Body of pancreas (tissue), 4 donors: ENCODE results near the gene SRRD. TPM values are rescaled to one million over a fixed set of nuclear protein-coding genes. Genes with fewer than 3 reads are reported as not detected.

Experiments used
- ATAC-seq: fragments of 150-250 bp; one replicate; pipeline ENCODE4 v1.9.1; 2016
- DNase-seq, 4 donors: peaks; one replicate each; pipeline ENCODE4 v3.0.0-alpha.2; 2019
- H3K27ac ChIP-seq, 4 donors: fragments of 200-600 bp; sonication (generic); 1 replicate in 3 of 4; 2 replicates in 1 of 4; pipeline versions ENCODE4 v1.5.1 to v1.6.1; 2016 to 2019; ENCODE audit warnings: mild to moderate bottlenecking in 1 of 4, mixed read lengths in 1 of 4, moderate library complexity in 1 of 4
- H3K27me3 ChIP-seq, 2 donors: fragments of 200-600 bp; sonication (generic); one replicate each; pipeline ENCODE4 v1.6.0; 2016; ENCODE audit warnings: mild to moderate bottlenecking in 1 of 2
- H3K36me3 ChIP-seq, 2 donors: fragments of 200-600 bp; sonication (generic); replicated peaks in 1 of 2; 2 replicates each; pipeline ENCODE4 v1.5.1; 2016; ENCODE audit warnings: low read depth in 2 of 2; ENCODE audit not compliant: insufficient read depth in 1 of 2
- H3K4me1 ChIP-seq: fragments of 200-600 bp; sonication (generic); one replicate; pipeline ENCODE4 v1.6.0; 2016
- H3K4me3 ChIP-seq, 2 donors: fragments of 200-600 bp; sonication (generic); 1 replicate in 1 of 2; 2 replicates in 1 of 2; pipeline ENCODE4 v1.5.1; 2016 to 2019
- H3K9me3 ChIP-seq, 3 donors: fragments of 200-600 bp; sonication (generic); 1 replicate in 2 of 3; 2 replicates in 1 of 3; pipeline ENCODE4 v1.5.1; 2016
- POLR2A ChIP-seq, 3 donors: fragments of 450-650 bp; IDR thresholded peaks; one replicate each; pipeline ENCODE4 v1.6.1; 2016; ENCODE audit warnings: antibody characterized with exemption in 3 of 3, mild to moderate bottlenecking in 2 of 3
- WGBS, 2 donors: methylation state at CpG; one replicate each; pipeline ENCODE4 v1.1.5; 2017; 5-methylcytosine and 5-hydroxymethylcytosine counted together
- intact Hi-C: fragments of 100-400 bp; cut with DNase I; formaldehyde crosslinking; loops from one replicate; pipeline ENCODE4 v1.15.1; 2023
- total RNA-seq, 2 donors: library from RNA; depleted of rRNA; stranded (reverse); fragments of >200 nt; gene quantifications; one replicate each; pipeline ENCODE4 v1.1.0, GENCODE V29; 2016
- TF ChIP-seq, protein P1 (sequence below), 7 experiments: fragments of 450-650 bp in 4 of 7; fragments of 200-600 bp in 3 of 7; sonication (generic) in 3 of 7; IDR thresholded peaks; one replicate each; pipeline ENCODE4 v1.5.1; 2016 to 2019; ENCODE audit warnings: antibody characterized with exemption in 7 of 7

The SRRD gene
- total RNA-seq, 2 donors from 2014 or later: 5.3 to 7.5 TPM

DNA sequence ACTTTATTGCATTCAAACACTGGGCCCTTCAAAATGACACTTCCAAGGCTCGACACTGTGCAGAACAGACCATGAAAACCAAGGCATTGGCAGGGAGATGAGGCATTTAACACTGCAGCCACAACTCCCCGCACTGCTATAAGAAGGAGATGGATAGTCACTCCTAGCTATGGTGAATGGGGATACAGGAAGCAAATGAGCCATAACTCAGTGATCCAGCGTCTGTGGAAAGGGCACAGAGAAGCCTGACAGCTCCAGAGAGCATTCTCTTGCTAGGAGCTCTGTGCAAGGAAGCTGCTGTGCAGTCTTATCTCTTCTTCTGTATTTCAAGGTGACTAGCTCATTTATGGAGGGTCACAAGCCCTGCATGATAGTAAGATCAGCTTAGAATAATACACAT, 21.0 kb upstream of the SRRD start:
- 84 to 94% methylated on average over 3 of the region's 3 CpGs for WGBS, 2 donors
- TF ChIP-seq POLR2A (IDR thresholded peaks at IDR 0.05): no peak
- TF ChIP-seq, protein P1, sequence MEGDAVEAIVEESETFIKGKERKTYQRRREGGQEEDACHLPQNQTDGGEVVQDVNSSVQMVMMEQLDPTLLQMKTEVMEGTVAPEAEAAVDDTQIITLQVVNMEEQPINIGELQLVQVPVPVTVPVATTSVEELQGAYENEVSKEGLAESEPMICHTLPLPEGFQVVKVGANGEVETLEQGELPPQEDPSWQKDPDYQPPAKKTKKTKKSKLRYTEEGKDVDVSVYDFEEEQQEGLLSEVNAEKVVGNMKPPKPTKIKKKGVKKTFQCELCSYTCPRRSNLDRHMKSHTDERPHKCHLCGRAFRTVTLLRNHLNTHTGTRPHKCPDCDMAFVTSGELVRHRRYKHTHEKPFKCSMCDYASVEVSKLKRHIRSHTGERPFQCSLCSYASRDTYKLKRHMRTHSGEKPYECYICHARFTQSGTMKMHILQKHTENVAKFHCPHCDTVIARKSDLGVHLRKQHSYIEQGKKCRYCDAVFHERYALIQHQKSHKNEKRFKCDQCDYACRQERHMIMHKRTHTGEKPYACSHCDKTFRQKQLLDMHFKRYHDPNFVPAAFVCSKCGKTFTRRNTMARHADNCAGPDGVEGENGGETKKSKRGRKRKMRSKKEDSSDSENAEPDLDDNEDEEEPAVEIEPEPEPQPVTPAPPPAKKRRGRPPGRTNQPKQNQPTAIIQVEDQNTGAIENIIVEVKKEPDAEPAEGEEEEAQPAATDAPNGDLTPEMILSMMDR (IDR thresholded peaks at IDR 0.05): no peak

DNA sequence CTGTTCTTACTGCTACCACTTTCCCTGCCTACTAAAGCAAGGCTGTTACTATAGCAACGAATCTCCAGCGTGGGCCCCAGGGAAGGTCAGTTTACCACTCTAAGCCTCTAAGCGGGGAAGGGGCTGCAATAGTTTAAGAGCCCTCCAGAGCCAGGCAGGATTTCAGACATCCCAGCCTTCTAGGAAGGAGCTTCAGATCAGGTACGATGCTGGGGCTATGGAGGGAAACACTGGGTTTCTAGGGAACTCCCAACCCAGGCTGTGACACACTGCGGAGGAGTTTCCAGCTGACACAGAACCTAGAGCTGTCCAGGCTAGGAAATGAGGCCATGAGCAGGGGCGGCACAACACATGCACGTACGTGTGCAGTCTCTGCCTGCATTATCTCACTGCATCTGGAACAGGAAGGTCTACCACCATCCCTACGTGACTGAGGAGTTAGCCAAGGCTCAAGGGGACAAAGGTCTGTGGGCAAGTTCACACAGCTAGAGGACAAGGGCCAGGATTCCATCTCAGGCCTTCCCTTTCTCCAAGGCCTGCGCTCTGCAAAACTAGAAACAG, 20.5 kb upstream of the SRRD start:
- intact Hi-C loops: no loop called here
- Histone ChIP-seq H3K27ac (no peak overlapping the region), H3K27me3 (no peaks in the 10 kb centered on the region), H3K4me3 (no peak overlapping the region), H3K4me1 (peaks cover 8% of the 10 kb centered on the region), H3K9me3 (no peaks in the 10 kb centered on the region), H3K36me3 (peaks cover 3 to 27% of the 10 kb centered on the region in 2 donors)
- ATAC-seq (no peak), DNase-seq (no peak)
- TF ChIP-seq, protein P1 (IDR thresholded peaks at IDR 0.05): no peak
- no peak for TF ChIP-seq POLR2A (IDR thresholded peaks at IDR 0.05)
- WGBS, 2 donors: 54 to 65% methylated on average over 6 to 10 of the region's 10 CpGs

More for the DNA sequence above, 21.0 kb upstream of the SRRD start:
- no peaks in the 10 kb centered on the region for H3K27me3 ChIP-seq
- peaks cover 0 to 31% of the 10 kb centered on the region in 2 donors for H3K36me3 ChIP-seq
- no peak overlapping the region for H3K4me3 ChIP-seq
- ATAC-seq (no peak), DNase-seq (no peak)
- no peak overlapping the region for H3K27ac ChIP-seq
- H3K9me3 ChIP-seq: no peaks in the 10 kb centered on the region
- intact Hi-C loops: no loop called here
- H3K4me1 ChIP-seq: peaks cover 8% of the 10 kb centered on the region

DNA sequence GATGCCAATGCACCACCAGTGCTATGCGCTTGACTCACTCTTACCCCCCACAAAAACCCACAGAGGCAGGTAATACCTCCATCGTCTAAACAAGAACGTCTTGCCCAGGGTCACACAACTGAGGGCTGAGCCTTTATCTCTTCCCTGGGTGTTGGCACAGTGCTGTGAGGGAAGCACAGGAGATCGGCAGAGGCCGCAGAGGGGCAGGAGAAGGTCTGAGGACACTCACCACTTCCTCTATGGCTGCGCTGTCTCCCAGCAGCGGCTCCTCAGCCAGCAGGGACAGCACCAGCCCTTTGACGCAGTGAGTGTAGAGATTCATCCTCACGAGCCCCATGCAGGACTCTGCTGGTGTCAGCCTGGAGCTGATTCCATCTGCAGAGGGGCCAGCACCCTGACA, 20.0 kb upstream of the SRRD start:
- H3K27ac ChIP-seq: no peak overlapping the region
- 61 to 80% methylated on average over 9 of the region's 9 CpGs for WGBS, 2 donors
- intact Hi-C loops: no loop called here
- no peaks in the 10 kb centered on the region for H3K27me3 ChIP-seq
- peaks cover 8% of the 10 kb centered on the region for H3K4me1 ChIP-seq
- H3K36me3 ChIP-seq: peaks cover 8 to 30% of the 10 kb centered on the region in 2 donors
- ATAC-seq (no peak), DNase-seq (no peak)
- no peak for TF ChIP-seq POLR2A (IDR thresholded peaks at IDR 0.05)
- TF ChIP-seq, protein P1 (IDR thresholded peaks at IDR 0.05): no peak
- no peaks in the 10 kb centered on the region for H3K9me3 ChIP-seq
- H3K4me3 ChIP-seq: no peak overlapping the region

DNA sequence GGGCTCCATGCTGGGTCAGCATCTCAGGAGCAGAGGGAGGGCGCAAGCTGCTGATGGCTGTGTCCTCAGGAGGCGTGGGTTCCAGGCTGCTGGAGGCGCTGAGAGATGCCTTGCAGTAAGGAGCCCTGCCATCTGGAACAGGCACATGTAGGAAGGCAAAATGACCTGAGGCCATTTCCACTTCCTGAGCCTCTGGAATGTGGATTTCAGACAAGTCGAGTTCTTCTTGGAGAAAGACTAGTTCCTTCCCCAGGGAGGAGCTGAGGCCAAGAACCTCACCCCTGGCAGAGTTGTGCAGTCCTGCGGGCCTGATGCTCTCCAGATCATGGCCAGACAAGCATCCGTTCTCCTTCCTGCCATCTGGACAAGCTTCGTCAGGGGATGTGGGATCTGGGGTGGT, 19.4 kb upstream of the SRRD start:
- 85 to 100% methylated on average over 1 to 7 of the region's 7 CpGs for WGBS, 2 donors

More for the DNA sequence above, 19.4 kb upstream of the SRRD start:
- Histone ChIP-seq H3K36me3 (peaks cover 10 to 35% of the 10 kb centered on the region in 2 donors), H3K27me3 (no peaks in the 10 kb centered on the region), H3K4me1 (peaks cover 8% of the 10 kb centered on the region), H3K4me3 (no peak overlapping the region), H3K27ac (no peak overlapping the region), H3K9me3 (no peaks in the 10 kb centered on the region)
- intact Hi-C loops: no loop called here
- ATAC-seq: peak; percentile 18
- DNase-seq: peak in 2 of 4 donors; percentile 21 to 22
- TF ChIP-seq POLR2A (IDR thresholded peaks at IDR 0.05): no peak
- TF ChIP-seq, protein P1 (IDR thresholded peaks at IDR 0.05): no peak
